Superior temporal gyrus (tissue), 1 donor: Measurements from ENCODE around the gene TAF3.

Source experiments
- DNase-seq: peaks from one replicate; pipeline ENCODE4 v3.0.0-alpha.2; 2016; ENCODE audit errors: extremely low spot score

The TAF3 gene

GRCh38 chr10:7874864-7875263 lies 56.6 kb downstream of the TAF3 start:
- DNase-seq, result no peak

- no peak for DNase-seq
These were observed 58.3 kb downstream of the TAF3 start for GRCh38 chr10:7876541-7877127.

- no peak for DNase-seq
These were observed 62.8 kb downstream of the TAF3 start for GRCh38 chr10:7881119-7881518.

GRCh38 chr10:7886056-7886455 lies 67.8 kb downstream of the TAF3 start:
- DNase-seq, result no peak

GRCh38 chr10:7887174-7887816 lies 69.0 kb downstream of the TAF3 start:
- DNase-seq, result no peak

- DNase-seq, result no peak
These were observed 71.7 kb downstream of the TAF3 start for GRCh38 chr10:7889947-7890542.

- DNase-seq, result no peak
These were observed 72.5 kb downstream of the TAF3 start for GRCh38 chr10:7890781-7891180.

GRCh38 chr10:7891634-7892033 lies 73.3 kb downstream of the TAF3 start:
- no peak for DNase-seq

GRCh38 chr10:7892146-7892545 lies 73.8 kb downstream of the TAF3 start:
- DNase-seq, result no peak

- no peak for DNase-seq
These were observed 77.4 kb downstream of the TAF3 start for GRCh38 chr10:7895699-7896090.

- no peak for DNase-seq
These were observed 78.0 kb downstream of the TAF3 start for GRCh38 chr10:7896297-7896696.

- DNase-seq, result no peak
These were observed 83.0 kb downstream of the TAF3 start for GRCh38 chr10:7901256-7901655.

- no peak for DNase-seq
These were observed 84.1 kb downstream of the TAF3 start for GRCh38 chr10:7902413-7902812.

- DNase-seq, result no peak
These were observed 85.5 kb downstream of the TAF3 start for GRCh38 chr10:7903851-7904250.

GRCh38 chr10:7906128-7906527 lies 87.8 kb downstream of the TAF3 start:
- DNase-seq, result no peak

GRCh38 chr10:7908541-7909210 lies 90.4 kb downstream of the TAF3 start:
- no peak for DNase-seq

- DNase-seq, result no peak
These were observed 95.0 kb downstream of the TAF3 start for GRCh38 chr10:7913126-7913872.

GRCh38 chr10:7915923-7916536 lies 97.7 kb downstream of the TAF3 start:
- DNase-seq, result no peak

GRCh38 chr10:7917736-7918135 lies 99.4 kb downstream of the TAF3 start:
- DNase-seq, result no peak

GRCh38 chr10:7922707-7923106 lies 104.4 kb downstream of the TAF3 start:
- DNase-seq, result no peak

- DNase-seq, result no peak
These were observed 110.2 kb downstream of the TAF3 start for GRCh38 chr10:7928536-7928935.
